GM10266 (cell line): ENCODE data around the gene DHX30.
A peak's percentile ranks its signal among the peaks of the same experiment; 100 is the strongest.

Experiments used
- DNase-seq: peaks from one replicate; pipeline ENCODE4 v3.0.0; 2012; ENCODE audit errors: extremely low spot score
- CTCF ChIP-seq: IDR thresholded peaks from 2 replicates; pipeline ENCODE4 v1.5.1; 2012; ENCODE audit warnings: mild to moderate bottlenecking, low read depth; ENCODE audit not compliant: control insufficient read depth, insufficient read depth; ENCODE audit errors: missing control alignments

Gene DHX30

GRCh38 chr3:47778746-47779145, 24.2 kb upstream of the DHX30 start:
- no peak for TF ChIP-seq CTCF
- no peak for DNase-seq

GRCh38 chr3:47780741-47781684, 21.9 kb upstream of the DHX30 start:
- peak; percentile 68 for DNase-seq
- TF ChIP-seq CTCF: no peak

GRCh38 chr3:47781685-47782445, 21.1 kb upstream of the DHX30 start, which contains the start of gene SMARCC1:
Gene SMARCC1 (minus strand): TSS chr3:47781893. CDS start chr3:47781797, 96 bp downstream.
- no peak for TF ChIP-seq CTCF
- DNase-seq: peak; percentile 98

GRCh38 chr3:47782446-47783308, 20.3 kb upstream of the DHX30 start:
- no peak for TF ChIP-seq CTCF
- DNase-seq: no peak

- TF ChIP-seq CTCF: no peak
- DNase-seq: no peak
Observed at GRCh38 chr3:47783673-47784072, 19.3 kb upstream of the DHX30 start.

- no peak for TF ChIP-seq CTCF
- DNase-seq: no peak
Observed at GRCh38 chr3:47791193-47791855, 11.6 kb upstream of the DHX30 start.
